Fibroblast of skin of back (primary cell): ENCODE results near the gene IGHMBP2.

Experiments
- DNase-seq: peaks from one replicate; pipeline ENCODE4 v3.0.0-alpha.2; 2013

IGHMBP2 gene

DNA sequence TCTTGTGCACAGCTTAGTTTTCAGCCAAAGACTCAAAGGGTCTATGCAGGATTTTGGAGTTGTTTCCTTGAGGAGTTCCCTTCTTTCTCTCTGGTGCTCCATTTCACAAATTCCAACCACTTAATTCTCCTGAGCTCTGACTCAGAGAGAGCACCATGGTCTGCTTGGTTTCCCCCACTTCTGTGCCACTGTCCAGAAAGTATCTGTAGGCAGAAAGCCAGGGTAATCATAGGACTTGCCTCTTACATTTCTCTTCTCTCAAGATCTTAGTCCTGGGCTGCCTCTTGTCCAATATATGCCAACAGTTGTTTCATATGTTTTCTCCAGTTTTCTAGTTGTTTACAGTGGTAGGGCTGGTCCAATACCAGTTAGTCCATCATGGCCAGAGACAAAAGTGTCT is 83.5 kb downstream of the IGHMBP2 start:
- peak; percentile 44 for DNase-seq

GRCh38 chr11:68988491-68988890 is 84.8 kb downstream of the IGHMBP2 start:
- no peak for DNase-seq
